ENCODE data around the gene DCLK2.
"Not testable (repeated sequence)": the region's sequence is repeated elsewhere in the genome, so short reads cannot be mapped to it uniquely, and the experiment has no call there.

The DCLK2 gene

DNA sequence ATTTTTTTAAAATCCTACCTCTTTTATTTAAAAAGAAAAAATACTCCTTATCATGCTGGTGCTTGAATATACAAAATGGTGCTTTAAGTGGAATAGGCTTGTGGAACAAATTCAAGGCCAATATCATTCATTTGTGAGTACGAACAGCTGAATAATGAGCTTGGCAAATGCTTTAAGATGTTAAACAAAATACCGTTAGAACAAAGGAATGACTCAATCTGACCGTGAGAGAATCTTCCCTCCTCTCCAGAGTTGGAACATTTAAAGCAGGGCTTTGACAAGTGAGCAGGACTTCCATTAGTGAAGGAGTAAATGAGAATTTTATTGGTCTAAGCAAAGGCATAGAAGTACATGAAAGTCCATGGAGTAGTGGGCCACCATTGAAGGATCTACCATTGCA lies 74.5 kb downstream of the DCLK2 start:
- no peak for DNase-seq (ENCODE audit: low spot score)

DNA sequence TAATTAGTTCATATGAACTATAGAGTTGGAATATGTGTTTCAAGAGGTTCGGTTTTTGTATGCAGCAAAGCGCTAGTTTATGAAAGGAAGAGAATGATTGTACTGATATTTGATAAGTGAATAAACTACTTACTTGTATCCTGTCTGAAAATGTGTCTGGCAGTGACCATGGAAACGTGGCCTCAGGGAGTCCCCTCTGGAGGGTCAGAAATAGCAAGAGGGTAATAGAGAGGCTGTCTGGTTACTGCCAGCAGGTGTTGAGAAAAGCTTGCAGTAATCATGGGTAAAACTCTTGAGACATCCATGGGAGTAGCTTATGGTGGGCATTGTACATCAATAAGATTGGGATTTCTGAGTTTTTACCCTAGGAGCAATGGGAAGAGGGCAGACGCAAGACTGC lies 77.1 kb downstream of the DCLK2 start:
- no peak for DNase-seq (ENCODE audit: low spot score)

- no peak for DNase-seq (ENCODE audit: low spot score)
Measured at GRCh38 chr4:150156543-150156942, 78.3 kb downstream of the DCLK2 start.

DNA sequence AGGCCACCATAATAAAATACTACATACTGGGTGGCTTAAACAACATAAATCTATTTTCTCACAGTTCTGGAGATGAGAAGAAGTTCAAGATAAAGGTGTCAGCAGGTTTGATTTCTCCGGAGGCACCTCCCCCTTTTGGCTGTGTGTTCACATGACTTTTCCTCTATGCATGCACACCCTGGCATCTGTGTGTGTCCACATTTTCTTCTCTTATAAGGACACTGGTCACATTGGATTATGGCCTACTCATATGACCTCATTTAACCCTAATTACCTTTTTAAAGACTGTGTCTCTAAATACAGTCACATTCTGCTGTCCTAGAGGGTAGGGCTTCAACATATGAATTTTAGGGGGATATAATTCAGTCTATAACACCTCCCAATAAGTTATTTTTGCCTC lies 79.8 kb downstream of the DCLK2 start:
- no peak for DNase-seq (ENCODE audit: low spot score)

DNA sequence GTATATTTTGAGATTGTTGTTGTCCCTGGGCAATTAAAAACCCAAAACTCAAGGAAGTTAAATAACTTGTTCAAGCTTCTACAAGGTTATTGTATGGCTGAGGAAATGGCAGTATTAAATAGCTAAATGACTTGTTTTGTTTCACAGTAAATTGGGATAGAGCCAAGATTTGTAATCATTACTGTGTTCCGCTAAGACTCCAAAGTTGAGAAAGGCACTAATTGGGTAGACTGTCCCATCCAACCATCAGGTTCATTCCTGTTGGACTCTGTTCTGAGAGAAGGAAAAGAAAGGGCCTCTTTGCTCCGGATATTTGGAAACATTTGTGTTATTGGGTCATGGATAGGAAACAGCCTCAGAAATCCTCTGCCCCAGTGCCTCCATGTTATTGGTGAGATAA lies 82.2 kb downstream of the DCLK2 start:
- DNase-seq (ENCODE audit: low spot score): peak; percentile 67

DNA sequence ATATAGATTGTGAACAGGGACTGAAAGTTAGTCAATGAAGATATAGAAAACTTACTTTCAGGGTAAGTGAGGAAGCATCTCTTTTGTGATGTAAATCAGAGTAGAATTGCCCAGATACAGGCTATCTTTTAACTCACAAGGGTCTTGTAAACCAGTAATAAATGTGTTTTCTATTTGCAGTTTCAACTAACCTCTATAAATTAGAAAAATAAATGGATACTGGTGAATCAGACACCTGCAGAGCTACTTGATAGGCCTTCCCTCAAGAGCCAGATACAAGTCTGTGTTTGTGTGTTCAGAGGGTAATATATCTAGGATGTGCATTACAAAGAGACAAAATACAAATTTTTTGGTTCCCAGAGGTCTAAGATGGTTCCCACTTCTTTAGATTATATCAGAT lies 82.9 kb downstream of the DCLK2 start:
- no peak for DNase-seq (ENCODE audit: low spot score)

DNA sequence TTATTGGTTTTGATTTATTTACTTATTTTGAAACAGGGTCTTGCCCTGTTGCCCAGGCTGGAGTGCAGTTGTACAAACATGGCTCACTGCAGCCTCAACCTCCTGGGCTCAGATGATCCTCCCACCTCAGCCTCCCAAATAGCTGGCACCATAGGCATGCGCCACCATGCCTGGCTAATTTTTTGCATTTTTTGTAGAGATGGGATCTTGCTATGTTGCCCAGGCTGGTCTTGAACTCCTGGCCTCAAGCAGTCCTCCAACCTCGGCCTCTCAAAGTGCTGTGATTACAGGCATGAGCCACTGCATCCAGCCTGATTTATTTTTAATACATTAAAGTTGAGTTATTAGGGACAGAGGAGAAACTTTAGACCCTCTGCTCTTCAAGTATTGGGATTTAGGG lies 83.8 kb downstream of the DCLK2 start:
- not testable (repeated sequence) for DNase-seq (ENCODE audit: low spot score)

GRCh38 chr4:150164055-150164454 lies 85.8 kb downstream of the DCLK2 start:
- no peak for DNase-seq (ENCODE audit: low spot score)

GRCh38 chr4:150164956-150165629 lies 86.8 kb downstream of the DCLK2 start:
- peak; percentile 86 for DNase-seq (ENCODE audit: low spot score)

GRCh38 chr4:150167054-150167453 lies 88.8 kb downstream of the DCLK2 start:
- DNase-seq (ENCODE audit: low spot score): no peak

- peak; percentile 35 for DNase-seq (ENCODE audit: low spot score)
Measured at GRCh38 chr4:150173432-150173861, 95.2 kb downstream of the DCLK2 start.

DNA sequence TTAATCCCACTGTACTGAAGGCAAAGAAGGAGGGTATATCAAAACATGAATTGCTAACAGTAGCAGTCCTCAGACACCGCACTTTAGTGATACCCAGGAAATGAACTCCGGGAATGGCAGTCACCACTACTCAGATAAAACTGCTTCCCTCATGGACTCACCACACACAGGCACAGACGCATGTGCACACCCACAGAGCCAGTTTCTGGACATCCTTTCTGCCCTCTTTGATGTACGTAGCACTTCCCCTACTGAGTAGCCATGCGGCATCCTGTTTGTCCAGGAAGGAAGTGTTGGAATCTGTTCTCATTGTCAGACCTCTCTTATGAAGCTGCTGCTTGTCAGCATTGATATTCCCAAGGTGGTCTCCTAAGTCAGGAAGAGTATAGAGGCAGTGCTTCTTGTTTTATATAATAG lies 95.7 kb downstream of the DCLK2 start:
- no peak for DNase-seq (ENCODE audit: low spot score)

DNA sequence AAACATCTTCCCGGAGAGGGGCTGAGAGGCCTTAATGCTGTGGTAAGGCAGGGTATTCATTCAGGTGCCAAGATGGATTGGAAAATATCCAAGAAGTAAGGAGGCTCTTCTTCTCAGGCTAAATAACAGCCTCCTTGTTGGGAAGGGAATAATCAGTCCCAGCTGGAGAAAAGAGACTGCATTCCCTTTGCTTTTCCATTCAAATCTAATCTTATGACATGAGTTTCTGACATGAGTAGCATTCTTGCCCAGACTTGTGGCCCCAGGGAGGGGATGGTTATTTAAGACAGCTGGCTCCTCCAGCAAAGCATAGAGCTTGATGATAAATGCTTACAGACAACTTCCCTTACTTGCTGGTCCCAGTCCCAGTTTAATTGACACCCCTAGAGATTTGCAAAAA lies 98.3 kb downstream of the DCLK2 start:
- DNase-seq (ENCODE audit: low spot score): peak; percentile 87

GRCh38 chr4:150178161-150178560 lies 99.9 kb downstream of the DCLK2 start:
- no peak for DNase-seq (ENCODE audit: low spot score)

GRCh38 chr4:150181536-150181935 lies 103.3 kb downstream of the DCLK2 start:
- peak; percentile 85 for DNase-seq (ENCODE audit: low spot score)

GRCh38 chr4:150182794-150183193 lies 104.5 kb downstream of the DCLK2 start:
- no peak for DNase-seq (ENCODE audit: low spot score)

- not testable (repeated sequence) for DNase-seq (ENCODE audit: low spot score)
Measured at GRCh38 chr4:150185033-150185432, 106.8 kb downstream of the DCLK2 start.

GRCh38 chr4:150192986-150193385 lies 114.7 kb downstream of the DCLK2 start:
- DNase-seq (ENCODE audit: low spot score): no peak

DNA sequence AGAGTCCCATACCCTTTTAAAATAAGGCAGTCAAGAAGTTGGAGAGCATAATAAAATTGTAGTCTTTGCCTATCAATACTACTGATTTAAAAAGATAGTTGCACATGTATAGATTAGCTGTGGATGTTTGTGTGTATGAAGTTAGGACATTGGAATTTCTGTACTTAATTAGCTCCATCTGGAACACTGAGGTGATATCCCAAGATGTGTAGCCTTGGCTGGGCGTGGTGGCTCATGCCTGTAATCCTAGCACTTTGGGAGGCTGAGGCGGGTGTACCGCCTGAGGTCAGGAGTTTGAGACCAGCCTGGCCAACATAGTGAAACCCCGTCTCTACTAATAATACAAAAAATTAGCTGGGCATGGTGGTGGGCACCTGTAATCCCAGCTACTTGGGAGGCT lies 119.0 kb downstream of the DCLK2 start:
- DNase-seq (ENCODE audit: low spot score): not testable (repeated sequence)

GRCh38 chr4:150199056-150199455 lies 120.8 kb downstream of the DCLK2 start:
- DNase-seq (ENCODE audit: low spot score): no peak

GRCh38 chr4:150205016-150205415 lies 126.8 kb downstream of the DCLK2 start:
- DNase-seq (ENCODE audit: low spot score): no peak

DNA sequence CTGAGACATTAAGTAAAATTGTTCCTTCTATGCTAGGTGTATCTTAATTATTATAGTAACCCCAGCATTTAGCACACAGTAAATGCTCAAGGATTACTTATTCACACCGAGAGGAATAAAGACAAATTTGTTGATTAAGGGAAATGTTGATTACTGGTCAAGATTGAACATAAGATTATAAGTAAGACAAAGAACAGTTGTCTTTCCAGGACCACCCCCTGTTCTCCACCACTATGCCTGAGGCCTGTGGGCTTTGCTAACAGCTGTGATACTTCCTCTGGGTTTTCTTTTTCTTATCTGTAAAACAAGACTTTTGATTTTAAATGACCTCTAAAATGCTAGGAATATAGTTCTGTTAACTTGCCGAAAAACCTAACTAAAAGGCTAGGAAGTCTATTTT lies 128.0 kb downstream of the DCLK2 start:
- no peak for DNase-seq (ENCODE audit: low spot score)

GRCh38 chr4:150206954-150207353 lies 128.7 kb downstream of the DCLK2 start:
- peak; percentile 32 for DNase-seq (ENCODE audit: low spot score)

- DNase-seq (ENCODE audit: low spot score): no peak
Measured at GRCh38 chr4:150207871-150208270, 129.6 kb downstream of the DCLK2 start.
